ENCODE data around the gene TMEM145.
"Not testable (repeated sequence)": the region's sequence is repeated elsewhere in the genome, so short reads cannot be mapped to it uniquely, and the experiment has no call there.

The TMEM145 gene

DNA sequence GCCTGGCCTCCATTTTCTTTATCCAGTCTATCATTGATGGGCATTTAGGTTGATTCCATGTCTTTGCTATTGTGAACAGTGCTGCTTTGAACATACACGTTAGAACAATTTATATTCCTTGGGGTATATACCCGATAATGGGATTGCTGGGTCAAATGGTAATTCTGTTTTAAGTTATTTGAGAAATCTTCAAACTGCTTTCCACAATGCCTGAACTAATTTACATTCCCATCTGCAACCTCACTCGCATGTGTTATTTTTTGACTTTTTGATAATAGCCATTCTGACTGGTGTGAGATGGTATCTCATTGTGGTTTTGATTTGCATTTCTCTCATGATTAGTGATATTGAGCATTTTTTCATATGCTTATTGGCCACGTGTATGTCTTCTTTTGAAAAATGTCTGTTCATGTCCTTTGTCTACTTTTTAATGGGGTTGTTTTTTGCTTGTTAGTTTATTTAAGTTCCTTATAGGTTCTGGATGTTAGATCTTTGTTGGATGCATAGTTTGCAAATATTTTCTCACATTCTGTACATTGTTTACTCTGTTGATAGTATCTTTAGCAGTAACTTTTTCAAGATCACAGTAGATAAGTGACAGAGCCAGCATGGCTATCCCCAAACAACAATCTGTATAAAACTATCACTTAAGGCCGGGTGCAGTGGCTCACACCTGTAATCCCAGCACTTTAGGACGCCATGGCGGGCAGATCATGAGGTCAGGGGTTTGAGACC lies 26.2 kb downstream of the TMEM145 start:
- DNase-seq = not testable (repeated sequence)

DNA sequence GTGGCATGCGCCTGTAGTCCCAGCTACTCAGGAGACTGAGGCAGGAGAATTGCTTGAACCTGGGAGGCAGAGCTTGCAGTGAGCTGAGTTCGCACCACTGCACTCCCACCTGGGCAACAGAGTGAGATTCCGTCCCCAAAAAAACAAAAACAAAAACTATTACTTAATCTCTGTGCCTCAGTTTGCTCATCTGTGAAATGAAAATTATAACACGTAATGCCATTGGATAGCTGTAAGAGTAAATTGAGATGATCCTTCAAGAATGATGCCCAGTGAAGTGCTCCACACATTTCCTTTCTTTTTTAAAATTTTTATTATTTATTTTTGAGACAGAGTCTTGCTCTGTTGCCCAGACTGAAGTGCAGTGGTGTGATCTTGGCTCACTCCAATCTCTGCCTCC lies 26.8 kb downstream of the TMEM145 start:
- not testable (repeated sequence) for DNase-seq

DNA sequence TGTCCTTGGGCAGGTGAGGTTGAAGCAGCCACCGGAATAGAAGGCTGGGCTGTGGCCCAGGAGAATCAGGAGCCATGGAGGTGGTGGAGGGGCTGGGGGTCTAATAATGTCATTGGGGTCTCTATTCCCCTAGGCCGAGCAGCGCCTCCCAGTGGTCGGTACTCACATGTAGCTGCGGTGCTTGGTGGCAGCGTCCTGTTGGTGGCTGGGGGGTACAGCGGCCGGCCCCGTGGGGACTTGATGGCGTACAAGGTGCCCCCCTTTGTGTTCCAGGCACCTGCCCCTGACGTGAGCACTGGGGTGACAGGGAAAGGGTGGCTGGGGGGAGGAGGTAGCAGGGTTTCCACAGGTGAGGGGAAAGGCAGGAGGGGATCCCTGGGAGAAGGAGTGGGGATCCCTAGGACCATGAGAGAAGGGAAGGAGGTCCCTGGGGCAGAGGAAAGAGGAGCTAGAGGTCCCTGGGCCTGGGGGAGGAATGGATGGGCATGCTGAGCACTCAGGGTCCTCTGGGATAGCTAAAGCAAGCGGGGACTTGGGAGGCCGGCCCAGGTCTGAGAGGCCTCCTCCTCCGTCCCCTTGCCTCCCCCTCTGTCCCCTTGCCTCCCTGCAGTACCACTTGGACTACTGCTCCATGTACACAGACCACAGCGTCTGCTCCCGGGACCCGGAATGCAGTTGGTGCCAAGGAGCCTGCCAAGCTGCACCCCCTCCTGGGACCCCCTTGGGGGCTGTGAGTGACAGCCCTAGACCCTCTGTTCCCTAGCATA lies 30.4 kb downstream of the TMEM145 start:
- DNase-seq = no peak

DNA sequence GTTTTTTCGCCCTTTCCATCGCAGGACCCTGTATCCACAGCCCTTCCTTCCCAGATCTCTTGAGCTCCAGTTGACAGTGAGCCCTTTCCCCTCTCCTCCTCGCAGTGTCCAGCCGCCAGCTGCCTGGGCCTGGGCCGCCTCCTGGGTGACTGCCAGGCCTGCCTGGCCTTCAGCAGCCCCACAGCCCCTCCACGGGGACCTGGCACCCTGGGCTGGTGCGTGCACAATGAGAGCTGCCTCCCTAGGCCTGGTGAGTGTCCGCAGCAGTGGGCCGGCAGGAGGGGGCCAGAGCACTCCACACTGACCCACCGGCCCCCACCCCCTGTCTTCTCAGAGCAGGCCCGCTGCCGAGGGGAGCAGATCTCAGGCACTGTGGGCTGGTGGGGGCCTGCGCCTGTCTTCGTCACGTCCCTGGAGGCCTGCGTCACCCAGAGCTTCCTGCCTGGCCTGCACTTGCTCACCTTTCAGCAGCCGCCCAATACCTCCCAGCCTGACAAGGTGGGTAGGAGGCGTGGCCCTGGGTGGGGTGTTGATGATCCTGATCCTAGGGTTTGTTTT lies 31.3 kb downstream of the TMEM145 start:
- DNase-seq = no peak

DNA sequence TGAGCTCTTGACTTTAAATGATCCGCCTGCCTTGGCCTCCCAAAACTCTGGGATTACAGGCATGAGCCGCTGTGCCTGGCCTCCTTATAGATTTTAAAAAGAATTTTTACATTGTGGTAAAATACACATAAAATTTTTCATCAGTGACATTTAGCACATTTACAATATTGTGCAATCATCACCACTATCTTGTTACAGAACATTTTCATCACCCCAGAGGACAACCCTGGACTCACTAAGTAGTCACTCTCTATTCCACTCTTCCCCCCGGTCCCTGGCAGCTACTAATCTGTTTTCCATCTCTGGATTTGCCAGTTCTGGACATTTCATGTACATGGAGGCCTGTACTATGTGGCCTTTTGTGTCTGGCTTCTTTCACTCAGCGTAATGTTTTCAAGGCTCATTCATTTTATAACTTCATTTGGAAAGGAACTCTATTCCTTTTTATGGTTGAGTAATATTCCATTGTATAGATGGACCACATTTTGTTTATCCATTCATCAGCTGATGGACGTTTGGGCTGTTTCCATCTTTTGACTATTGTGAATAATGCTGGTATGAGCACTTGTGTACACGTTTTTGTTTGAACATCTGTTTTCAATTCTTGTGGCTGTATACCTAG lies 32.2 kb downstream of the TMEM145 start:
- DNase-seq = no peak

DNA sequence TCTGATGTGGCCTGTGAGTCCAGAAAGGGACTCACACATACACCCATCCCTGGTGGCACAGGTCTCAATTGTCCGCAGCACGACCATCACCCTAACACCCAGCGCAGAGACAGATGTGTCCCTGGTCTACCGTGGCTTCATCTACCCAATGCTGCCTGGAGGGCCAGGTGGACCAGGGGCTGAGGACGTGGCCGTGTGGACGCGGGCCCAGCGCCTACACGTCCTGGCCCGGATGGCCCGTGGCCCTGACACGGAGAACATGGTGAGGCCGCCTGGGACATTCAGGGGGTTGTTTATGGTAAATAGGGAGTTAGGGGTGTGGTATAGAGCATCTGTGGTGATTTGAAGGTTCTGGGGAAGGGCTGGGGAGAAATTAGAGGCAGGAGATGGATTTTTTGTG lies 35.1 kb downstream of the TMEM145 start:
- DNase-seq = no peak

DNA sequence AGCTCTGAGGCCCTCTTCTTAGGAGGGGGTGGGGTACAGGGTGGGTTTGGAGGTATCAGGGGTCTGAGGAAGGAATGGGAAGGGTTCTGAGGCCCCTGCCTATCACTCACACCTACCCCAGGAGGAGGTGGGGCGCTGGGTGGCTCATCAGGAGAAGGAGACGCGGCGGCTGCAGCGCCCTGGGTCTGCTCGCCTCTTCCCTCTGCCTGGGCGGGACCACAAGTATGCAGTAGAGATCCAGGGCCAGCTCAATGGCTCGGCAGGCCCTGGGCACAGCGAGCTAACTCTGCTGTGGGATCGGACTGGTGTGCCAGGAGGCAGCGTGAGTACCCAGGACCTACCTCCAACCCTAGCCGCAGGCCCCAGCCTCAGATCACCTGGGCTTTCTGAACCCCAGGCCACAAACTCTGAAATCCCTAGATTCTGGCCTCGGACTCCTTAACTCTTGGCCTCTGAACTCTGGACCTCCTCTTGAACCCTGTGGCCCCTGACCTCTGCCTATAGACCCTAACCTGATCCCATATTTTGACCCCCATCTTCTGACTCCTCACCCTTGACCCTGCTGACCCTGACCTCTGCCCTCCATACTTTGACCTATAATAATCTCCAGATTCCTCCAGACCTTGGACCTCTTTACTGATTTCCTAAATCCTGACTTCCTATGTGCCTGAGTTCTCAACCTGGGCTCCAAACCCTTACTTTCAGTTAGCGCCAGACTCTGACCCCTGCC lies 36.4 kb downstream of the TMEM145 start:
- no peak for DNase-seq

DNA sequence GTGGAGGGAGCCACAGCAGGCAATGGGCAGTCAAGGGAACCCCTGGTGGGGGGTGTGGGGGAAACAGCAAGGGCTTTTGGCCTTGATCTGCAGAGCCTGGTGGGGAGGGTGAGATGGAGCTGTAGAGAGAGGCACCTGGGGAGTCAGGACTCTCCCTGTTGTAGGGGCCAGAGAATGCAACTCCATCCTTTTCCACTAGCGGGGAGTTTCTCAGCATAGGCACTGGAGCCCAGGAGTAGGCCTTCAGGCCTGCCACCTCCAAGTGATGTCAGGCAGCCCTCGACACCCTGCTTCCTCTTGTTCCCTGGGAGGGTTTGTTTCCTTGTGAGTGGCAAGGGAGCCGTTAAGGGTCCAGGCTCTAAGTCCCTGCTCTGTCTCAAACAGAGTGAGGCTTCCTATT lies 37.3 kb downstream of the TMEM145 start:
- no peak for DNase-seq

DNA sequence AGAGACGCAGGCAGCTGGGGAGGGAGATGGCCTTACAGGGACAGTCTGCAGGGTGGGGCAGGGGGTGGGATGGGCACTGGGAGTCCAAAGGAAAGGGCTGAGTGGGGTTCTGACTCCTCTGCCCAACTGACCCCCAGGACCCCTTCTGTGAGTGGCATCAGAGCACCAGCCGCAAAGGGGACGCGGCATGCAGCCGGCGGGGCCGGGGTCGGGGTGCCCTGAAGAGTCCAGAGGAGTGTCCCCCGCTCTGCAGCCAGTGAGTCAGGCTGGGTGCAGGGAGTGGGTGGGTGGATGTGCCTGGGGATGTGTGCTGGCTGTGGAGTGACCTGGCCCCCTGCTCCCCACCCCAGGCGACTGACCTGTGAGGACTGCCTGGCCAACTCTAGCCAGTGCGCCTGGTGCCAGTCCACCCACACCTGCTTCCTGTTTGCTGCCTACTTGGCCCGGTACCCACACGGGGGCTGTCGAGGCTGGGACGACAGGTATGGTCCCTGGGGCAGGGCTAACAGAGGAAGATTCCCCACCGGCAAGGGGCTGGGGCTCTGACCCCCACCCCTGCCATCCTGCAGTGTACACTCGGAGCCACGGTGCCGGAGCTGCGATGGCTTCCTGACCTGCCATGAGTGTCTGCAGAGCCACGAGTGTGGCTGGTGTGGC lies 38.1 kb downstream of the TMEM145 start:
- DNase-seq = no peak

DNA sequence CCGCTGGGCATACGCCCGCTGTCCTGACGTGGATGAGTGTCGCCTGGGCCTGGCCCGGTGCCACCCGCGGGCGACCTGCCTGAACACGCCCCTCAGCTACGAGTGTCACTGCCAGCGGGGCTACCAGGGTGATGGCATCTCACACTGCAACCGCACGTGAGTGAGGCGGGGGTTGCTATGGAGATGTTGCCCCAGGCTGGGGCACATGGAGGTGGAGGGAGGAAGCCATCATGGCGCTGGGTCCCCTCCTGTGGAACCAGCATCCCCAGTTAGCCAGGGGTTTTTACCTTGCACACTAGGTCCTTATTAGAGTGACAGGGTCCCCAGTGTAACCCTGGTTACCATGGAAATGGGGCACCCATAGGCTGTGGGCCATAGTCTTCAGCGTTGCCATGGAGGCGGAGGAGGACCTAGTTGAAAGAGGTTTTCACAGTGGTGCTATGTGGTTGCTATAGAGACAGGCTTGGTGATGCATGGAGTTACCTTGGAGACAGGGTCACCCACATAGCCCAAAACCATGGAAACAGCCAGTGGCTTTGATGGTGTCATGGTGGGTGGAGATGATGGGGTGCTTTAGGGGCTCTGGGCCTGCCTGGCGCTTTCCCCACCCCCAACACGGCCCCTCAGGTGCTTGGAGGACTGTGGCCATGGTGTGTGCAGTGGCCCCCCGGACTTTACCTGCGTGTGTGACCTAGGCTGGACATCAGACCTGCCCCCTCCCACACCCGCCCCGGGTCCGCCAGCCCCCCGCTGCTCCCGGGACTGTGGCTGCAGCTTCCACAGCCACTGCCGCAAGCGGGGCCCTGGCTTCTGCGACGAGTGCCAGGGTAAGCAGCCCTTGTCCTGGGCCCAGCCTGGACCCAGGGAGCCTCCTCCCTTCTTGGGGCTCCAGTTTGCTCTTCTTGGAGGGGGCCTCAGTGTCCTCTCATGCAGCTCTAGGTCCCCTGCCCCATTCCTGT lies 39.5 kb downstream of the TMEM145 start:
- no peak for DNase-seq

DNA sequence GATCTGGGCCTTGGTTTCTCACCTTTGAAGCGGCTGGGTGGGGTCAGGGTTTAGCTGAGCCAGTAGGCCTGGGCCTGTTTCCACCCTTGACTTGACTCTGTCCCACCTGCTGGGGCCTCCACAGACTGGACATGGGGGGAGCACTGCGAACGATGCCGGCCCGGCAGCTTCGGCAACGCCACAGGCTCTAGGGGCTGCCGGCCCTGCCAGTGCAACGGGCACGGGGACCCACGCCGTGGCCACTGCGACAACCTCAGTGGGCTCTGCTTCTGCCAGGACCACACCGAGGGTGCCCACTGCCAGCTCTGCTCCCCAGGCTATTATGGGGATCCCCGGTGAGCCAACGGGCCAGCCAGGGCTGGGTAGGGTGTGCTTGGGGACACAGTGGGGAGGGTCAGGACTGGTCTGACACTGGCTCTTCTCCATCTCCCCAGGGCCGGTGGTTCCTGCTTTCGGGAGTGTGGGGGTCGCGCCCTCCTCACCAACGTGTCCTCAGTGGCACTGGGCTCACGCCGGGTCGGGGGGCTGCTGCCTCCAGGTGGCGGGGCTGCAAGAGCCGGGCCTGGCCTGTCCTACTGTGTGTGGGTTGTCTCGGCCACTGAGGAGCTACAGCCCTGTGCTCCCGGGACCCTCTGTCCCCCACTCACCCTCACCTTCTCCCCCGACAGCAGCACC lies 40.4 kb downstream of the TMEM145 start:
- DNase-seq = no peak

DNA sequence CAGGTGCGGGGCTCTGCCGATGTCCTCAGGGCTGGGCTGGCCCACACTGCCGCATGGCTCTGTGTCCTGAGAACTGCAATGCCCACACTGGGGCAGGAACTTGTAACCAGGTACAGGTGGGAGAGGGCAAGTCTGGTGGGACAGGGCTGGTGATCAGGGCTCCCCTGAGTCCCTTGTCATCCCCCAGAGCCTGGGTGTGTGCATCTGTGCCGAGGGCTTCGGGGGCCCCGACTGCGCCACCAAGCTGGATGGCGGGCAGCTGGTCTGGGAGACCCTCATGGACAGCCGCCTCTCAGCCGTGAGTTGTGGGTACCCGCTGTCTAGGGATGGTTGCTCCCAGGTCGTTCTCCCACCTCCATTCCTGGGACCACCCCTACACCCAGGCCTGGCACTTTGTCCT lies 42.8 kb downstream of the TMEM145 start:
- DNase-seq = no peak

DNA sequence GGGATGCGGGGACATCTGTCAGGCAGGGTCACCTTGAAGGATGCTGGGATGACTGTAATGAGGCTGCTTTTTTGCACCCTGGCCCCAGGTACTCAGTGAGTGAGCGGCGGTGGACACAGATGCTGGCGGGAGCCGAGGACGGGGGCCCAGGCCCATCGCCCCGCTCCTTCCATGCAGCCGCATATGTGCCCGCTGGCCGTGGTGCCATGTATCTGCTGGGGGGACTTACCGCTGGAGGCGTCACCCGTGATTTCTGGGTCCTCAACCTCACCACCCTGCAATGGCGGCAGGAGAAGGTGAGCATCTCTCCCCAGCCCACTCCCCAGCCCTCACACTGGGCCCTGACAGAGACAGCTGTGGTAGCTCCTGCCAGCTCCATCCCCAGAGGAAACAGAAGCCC lies 43.6 kb downstream of the TMEM145 start:
- no peak for DNase-seq

DNA sequence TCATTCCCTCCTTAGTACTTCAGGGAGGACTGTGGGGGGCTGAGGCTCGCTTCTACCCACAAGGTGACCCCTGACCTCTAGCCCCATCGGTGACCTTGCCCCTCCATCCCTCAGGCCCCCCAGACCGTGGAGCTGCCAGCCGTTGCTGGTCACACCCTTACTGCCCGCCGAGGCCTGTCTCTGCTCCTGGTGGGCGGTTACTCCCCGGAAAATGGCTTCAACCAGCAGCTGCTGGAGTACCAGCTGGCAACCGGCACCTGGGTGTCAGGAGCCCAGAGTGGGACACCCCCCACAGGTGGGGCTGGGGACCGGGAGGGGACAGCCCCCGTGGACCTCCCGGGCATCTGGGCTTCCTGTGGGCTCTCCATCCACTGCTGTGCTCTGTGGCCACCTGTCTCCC lies 44.2 kb downstream of the TMEM145 start:
- DNase-seq = no peak

DNA sequence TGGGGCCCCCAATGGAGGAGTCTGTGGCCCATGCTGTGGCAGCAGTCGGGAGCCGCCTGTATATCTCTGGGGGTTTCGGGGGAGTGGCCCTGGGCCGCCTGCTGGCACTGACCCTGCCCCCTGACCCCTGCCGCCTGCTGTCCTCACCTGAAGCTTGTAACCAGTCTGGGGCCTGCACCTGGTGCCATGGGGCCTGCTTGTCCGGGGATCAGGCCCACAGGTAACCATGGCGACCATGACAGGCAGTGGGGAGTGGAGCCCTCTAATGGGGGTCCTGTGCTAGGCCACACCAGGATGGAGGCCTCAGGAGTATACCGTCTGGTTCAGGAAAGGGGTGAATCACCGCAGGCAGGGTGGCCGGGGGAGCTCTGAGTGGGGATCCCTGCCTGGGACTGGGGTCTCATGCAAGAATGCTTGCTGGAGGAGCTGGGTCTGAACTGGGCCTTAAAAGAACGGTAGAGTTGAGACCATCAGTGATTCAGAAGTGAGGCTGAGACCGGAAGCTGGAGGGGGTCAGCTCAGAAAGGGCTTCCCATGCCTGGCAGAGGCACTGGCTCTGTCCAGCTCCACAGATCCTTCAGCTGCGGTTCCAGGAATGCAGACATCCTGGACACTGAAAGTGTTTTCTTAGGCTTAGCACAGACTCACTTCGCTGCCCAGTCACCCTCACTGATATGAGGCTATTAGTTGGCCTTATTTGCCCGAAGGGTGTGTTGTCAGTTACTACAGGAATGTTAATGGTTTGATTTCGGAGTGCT lies 47.9 kb downstream of the TMEM145 start:
- no peak for DNase-seq

DNA sequence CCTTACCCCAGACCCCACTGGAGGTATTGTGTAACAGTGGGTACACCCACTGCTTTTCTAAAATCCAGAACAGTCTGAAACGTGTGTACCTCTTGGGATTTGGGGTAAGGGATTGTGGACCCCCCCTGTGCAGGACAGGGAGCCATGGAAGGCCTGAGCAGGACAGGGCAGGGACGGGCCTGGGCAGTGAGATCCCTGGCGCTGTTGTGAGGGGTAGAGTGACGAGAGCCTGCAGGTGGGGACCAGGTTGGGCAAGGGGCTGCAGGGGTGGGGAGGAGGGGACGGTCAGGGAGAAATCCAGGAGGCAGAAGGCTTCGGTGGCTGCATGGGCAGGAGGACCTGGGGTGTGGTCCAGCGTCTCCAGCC lies 48.4 kb downstream of the TMEM145 start:
- no peak for DNase-seq

DNA sequence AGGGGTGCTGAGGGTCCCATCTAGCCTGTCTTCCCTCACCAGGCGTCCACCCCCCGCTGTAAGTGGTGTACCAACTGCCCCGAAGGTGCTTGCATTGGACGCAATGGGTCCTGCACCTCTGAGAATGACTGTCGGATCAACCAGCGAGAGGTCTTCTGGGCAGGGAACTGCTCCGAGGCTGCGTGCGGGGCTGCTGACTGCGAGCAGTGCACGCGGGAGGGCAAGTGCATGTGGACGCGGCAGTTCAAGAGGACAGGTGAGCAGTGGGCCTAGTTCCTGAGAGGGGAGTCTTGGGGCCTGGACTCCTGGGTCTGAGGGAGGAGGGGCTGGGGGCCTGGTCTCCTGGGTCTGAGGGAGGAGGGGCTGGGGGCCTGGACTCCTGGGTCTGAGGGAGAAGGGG lies 49.2 kb downstream of the TMEM145 start:
- DNase-seq = no peak

DNA sequence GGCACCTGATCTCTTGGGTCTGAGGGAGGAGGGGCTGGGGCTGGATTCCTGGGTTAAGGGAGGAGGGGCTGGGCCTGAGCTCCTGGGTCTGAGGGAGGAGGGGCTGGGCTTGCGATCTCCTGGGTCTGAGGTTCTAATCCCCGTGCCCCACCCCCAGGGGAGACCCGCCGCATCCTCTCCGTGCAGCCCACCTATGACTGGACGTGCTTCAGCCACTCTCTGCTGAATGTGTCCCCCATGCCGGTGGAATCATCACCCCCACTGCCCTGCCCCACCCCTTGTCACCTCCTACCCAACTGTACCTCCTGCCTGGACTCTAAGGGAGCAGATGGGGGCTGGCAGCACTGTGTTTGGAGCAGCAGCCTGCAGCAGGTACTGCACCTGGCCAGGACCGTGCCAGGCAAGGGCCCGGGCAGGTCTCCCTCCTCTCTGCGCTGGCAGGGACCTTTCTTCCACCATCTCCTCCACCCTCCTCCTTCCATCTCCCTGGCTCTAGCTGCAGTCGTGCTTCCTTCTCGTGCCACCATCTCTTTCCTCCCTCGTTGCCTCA lies 49.9 kb downstream of the TMEM145 start:
- DNase-seq = no peak

DNA sequence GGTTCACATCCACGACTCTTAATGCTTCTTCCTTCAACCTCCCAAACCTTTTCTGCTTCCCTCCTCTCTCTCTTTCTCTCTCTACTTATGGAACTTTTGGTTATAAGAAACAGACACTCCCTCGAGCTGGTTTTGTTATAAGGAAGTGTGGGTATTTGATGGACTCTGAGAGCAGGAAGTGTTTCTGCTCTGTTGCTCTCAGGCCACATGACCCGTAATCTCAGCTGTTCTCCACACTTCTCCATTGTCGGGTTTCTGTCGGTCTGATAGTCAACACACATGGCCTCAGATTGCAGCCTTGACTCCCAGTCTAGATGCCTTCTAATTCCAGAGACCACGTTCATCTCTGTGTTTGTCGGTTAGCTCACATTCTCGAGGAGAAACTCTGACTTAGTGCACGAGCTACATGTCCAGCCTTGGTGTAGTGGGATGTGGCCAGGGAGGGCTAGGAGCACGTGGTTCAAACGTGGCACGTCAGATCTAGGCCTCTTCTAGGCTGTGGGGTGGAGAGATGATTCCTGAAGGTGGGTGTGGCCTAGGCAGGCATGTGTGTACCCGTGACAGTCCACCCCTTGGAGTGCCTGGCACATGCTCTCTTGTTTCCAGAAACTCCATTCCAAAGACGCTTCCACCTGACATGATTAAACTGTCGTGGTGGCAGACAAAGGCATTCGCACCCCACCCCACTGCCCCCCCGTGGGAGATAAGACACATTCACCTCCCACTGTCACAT lies 50.7 kb downstream of the TMEM145 start:
- no peak for DNase-seq

All from femur (tissue), 1 donor.